DOHH2 (cell line): ENCODE results near the gene BANP.

ENCODE experiments used
- EZH2phosphoT487 ChIP-seq: fragments of 200-600 bp; sonication (generic); IDR thresholded peaks from 2 replicates; pipeline ENCODE4 v1.6.1; 2017; ENCODE audit warnings: borderline replicate concordance, mild to moderate bottlenecking, antibody characterized with exemption, low read length, moderate library complexity, mixed read lengths
- TF ChIP-seq, protein P1 (sequence below): fragments of 200-600 bp; sonication (generic); IDR thresholded peaks from one replicate; pipeline ENCODE4 v1.5.1; 2014; ENCODE audit warnings: antibody characterized with exemption, mild to moderate bottlenecking, low read depth, low read length; ENCODE audit not compliant: poor library complexity, severe bottlenecking

DNA sequence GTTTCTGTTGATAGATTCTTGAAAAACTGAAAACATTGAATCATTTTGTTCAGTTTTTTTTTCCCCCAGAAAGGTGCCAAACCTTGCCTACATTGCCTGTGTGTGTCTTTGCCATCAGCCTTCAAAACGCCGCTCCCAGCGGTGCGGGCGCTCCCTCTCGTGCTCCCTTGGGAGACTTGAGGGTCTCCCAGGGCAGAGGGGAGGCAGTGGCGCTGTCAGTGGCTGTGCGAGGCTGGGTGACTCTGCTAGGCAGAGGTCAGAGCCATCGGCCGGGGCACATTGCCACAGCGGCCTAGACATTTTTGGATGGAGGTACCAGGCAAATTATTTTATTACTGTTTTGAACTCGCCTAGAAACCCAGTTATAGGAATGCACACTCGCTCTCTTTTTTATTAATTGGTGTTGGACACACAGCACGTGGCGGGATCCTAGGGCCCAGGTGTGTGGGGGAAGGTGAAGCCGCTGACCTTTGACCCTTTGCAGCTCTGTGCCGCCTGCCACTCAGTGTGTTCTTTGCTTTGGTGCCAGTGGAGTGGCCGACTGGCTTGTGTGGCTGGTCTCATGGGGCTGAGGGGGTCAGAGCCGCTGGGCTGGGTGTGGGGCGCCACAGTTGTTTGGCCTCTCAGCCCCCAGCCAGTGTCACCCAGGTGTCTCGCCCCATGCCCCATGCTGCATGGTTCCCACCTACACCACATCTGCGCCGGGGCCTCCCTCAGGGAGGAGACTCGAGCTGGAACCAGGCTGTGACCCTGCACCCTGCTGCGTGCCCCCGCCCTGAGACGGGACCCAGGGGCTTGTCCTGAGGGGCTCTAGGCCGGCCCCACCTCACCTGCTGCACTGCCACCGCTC is 115.7 kb downstream of the BANP start:
- TF ChIP-seq, protein P1, sequence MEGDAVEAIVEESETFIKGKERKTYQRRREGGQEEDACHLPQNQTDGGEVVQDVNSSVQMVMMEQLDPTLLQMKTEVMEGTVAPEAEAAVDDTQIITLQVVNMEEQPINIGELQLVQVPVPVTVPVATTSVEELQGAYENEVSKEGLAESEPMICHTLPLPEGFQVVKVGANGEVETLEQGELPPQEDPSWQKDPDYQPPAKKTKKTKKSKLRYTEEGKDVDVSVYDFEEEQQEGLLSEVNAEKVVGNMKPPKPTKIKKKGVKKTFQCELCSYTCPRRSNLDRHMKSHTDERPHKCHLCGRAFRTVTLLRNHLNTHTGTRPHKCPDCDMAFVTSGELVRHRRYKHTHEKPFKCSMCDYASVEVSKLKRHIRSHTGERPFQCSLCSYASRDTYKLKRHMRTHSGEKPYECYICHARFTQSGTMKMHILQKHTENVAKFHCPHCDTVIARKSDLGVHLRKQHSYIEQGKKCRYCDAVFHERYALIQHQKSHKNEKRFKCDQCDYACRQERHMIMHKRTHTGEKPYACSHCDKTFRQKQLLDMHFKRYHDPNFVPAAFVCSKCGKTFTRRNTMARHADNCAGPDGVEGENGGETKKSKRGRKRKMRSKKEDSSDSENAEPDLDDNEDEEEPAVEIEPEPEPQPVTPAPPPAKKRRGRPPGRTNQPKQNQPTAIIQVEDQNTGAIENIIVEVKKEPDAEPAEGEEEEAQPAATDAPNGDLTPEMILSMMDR: no peak
- TF ChIP-seq EZH2phosphoT487: no peak
